Activated CD4-positive, CD25-positive, alpha-beta regulatory T cell treated with anti-CD3 and anti-CD28 coated beads, Interleukin-2, amount 50 U/mL, for 24 hours (primary cell): ENCODE data around the gene COL20A1.
A peak's percentile ranks its signal among the peaks of the same experiment; 100 is the strongest.

Source experiments
- ATAC-seq, 2 donors: fragments of 150-1000 bp; cut with Tn5 transposase; one replicate each; pipeline ENCODE4 v1.10.0; 2021; ENCODE audit warnings: mild to moderate bottlenecking in 1 of 2, moderate library complexity in 1 of 2

Gene COL20A1

DNA sequence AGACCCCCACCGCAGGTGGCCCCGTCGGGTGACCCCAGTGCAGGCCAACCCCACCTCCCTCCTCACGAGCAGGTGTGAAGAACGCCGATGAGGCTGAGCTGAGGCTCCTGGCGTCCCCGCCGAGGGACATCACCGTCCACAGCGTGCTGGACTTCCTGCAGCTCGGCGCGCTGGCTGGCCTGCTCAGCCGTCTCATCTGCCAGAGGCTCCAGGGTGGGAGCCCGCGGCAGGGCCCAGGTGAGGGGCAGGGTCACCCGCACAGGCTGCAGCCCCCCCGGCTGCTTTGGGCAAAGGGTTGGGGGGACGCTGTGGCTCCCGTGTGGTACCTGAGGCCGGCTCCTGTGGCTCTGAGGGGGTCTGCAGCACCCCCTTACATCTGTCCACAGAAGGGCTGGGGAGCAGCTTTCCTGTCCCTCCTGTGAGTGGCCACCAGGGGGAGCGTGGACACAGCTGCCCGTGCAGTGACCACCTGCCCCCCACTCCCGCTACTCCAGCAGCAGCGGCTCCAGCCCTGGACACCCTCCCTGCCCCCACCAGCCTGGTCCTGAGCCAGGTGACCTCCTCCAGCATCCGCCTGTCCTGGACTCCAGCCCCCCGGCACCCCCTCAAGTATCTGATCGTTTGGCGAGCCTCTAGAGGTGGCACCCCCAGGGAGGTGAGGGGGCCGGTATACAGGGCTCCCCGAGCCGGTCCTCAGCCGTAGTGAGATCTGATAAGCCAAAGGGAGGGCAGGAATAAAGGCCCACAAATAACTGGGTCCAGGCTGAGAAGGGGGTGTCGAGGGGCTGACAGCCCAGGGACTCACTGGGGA lies 16.5 kb downstream of the COL20A1 start:
- peak in 1 of 2 donors; percentile 31 for ATAC-seq

GRCh38 chr20:63310265-63310991 lies 17.4 kb downstream of the COL20A1 start:
- ATAC-seq, result no peak

DNA sequence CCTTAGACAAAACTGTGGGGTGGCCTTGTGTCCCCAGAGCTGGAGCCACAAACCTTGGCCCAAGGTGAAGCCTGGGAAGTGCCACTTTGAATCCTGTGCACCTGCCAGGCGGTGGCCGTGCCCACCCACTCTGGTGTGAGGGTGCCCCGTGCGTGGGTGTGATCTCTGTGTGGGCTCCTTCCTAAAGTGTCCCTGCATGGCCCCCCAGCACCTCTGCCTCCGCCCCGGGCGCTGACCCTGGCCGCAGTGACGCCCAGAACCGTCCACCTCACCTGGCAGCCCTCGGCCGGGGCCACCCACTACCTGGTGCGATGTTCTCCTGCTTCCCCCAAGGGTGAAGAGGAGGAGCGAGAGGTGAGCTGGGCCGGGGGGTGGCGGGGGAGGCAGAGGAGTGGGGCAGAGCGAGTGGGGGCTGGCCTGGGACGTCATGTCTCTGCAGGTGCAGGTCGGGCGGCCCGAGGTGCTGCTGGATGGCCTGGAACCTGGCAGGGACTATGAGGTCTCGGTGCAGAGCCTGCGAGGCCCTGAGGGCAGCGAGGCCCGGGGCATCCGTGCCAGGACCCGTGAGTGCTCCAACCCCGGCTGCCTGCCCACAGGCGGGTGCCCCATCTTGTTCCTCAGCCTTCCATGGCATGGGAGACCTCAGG lies 18.3 kb downstream of the COL20A1 start:
- no peak for ATAC-seq

GRCh38 chr20:63311833-63312243 lies 18.9 kb downstream of the COL20A1 start:
- no peak for ATAC-seq

GRCh38 chr20:63312273-63312672 lies 19.3 kb downstream of the COL20A1 start:
- no peak for ATAC-seq

GRCh38 chr20:63312690-63313348 lies 19.8 kb downstream of the COL20A1 start:
- ATAC-seq, result no peak

DNA sequence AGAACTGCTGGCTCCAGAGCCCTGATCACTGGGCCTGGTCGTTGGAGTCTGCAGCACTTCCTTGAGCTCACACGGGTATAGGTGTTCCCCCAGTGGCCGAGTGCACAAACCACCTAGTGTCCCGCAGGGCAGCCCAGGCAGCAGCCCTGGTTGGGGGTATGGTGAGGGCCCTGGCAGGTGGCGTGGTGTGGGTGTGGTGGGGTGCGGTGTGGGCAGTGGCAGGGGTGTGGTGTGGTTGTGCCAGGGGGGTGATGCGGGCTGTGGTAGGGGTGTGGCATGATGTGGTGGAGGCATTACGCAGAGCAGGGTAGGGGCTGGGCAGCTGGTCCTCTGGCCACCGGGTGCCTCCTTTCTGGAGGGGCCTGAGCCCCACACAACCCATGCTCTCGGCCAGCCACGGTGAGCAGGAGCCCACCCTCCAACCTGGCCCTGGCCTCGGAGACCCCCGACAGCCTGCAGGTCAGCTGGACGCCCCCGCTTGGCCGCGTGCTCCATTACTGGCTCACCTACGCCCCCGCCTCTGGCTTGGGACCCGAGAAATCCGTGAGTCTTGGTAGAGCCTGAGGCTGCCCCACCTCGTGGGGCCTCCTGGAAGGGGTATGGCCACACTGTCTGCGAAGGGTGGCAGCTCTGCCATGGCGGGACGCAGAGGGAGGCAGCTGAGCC lies 20.5 kb downstream of the COL20A1 start:
- ATAC-seq, result no peak

- no peak for ATAC-seq
Observed at GRCh38 chr20:63314015-63314471, 21.1 kb downstream of the COL20A1 start.

- no peak for ATAC-seq
Observed at GRCh38 chr20:63314566-63315239, 21.7 kb downstream of the COL20A1 start.

- no peak for ATAC-seq
Observed at GRCh38 chr20:63315240-63315689, 22.3 kb downstream of the COL20A1 start.

DNA sequence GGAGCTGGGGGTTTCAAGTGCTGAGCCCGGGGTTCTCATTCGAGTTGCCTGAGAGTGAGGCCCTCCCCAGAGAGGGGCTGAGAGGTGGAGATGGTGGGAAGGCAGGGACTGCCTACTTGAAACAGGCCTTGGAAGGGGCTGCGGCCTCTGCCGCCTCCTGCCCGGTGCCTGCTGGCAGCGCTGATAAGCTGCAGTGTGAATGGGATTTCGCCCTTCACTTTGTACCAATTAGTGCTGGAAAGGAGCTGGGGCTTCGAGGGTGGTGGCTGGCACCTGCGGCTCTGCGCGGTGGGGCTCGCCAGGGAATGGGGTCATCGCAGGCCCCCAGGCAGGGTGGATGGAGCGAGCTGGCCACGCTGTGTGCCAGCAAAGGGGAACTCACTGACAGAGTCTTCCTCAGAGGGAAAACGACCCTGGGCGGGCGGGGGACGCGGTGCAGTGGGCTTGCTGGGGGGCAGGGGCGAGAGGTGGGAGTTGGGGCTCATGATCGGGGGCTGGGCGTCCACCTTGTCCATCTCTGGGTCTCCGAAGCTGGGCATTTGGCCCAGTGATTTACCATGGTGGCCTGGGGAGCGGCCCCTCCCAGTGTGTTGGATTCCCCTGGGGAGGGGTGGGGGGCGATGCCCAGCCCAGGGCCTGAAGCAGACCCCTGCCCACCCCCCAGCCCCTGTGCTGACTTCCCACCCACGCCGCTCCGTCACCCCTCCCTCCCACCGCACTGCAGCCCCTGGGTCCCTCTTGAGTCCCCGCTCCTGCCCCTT lies 22.9 kb downstream of the COL20A1 start:
- no peak for ATAC-seq

- no peak for ATAC-seq
Observed at GRCh38 chr20:63316502-63316921, 23.5 kb downstream of the COL20A1 start.

- ATAC-seq, result no peak
Observed at GRCh38 chr20:63317061-63317460, 24.1 kb downstream of the COL20A1 start.

DNA sequence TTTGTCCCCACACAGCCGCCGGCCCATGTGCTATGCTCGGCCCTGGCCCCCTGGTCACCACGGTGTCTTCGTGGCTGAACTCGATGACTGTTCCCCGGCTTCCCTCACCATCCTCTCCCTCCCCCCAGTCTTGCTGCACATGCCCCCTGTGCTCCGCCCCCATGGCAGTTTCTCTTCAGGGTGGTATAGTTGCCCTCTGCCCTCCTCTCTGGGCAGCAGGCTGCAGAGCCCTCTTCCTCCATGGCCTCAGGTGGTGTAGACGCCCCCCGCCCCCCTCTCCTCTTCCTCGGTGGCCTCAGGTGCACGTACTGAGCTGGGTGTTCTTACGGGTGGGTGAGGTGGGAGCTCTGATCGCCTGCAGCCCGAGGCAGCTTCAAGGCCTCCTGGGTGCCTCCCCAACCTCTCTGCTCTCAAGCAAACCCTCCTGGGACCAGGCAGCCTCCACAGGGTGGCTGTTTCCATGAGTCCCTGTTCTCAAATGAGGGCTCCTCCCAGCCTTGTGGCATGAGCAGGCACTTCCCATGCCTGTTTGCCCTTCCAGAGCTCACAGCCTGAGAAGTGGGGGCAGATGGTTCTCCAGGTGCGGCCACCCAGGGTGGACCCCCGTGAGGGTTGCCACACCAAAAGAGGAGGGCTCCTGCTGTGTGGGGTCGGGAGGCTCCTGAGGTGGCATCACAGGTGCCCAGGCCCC lies 24.8 kb downstream of the COL20A1 start:
- no peak for ATAC-seq

- ATAC-seq, result no peak
Observed at GRCh38 chr20:63318391-63319163, 25.6 kb downstream of the COL20A1 start.

DNA sequence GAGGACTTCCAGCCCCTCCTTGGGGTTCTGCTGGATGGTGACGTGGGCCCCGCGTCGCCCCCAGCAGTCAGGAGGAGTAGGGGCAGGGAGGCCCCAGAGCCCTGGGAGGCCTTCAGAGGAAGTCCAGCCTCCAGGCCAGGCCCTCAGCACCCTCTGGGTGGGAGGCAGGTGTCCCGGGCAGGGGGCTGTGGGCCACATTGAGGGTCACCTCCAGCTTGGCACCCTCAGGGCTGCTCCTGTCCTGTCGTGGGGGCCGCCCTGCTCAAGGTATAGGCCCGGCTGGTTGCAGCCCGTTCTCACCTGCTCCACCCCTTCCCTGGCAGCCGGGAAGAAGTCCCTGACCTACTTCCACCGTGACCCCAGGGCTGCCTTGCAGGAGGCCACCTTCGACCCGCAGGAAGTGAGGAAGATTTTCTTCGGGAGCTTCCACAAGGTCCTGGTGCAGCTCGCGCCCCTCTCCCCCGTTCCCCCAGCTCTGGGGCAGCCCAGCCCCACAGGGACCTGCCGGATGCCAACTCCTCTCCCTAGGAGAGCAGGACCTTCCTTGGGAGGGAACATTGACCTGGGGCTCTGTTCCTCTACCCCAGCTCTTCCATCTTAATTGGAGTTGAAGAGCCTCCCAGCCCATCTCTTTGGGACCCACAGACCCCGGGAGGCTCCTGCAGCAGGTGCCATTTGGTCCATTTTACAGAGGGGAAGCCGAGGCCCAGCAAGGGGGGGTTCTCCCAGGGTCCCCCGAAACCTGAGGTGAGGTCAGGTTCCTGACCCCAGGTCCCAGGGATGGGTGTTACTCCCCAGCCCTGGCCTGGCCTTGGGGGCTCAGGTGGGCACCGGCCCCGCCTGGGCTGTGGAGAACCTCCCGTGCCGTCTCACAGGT lies 26.4 kb downstream of the COL20A1 start:
- ATAC-seq, result no peak

- no peak for ATAC-seq
Observed at GRCh38 chr20:63320041-63320511, 27.1 kb downstream of the COL20A1 start.

DNA sequence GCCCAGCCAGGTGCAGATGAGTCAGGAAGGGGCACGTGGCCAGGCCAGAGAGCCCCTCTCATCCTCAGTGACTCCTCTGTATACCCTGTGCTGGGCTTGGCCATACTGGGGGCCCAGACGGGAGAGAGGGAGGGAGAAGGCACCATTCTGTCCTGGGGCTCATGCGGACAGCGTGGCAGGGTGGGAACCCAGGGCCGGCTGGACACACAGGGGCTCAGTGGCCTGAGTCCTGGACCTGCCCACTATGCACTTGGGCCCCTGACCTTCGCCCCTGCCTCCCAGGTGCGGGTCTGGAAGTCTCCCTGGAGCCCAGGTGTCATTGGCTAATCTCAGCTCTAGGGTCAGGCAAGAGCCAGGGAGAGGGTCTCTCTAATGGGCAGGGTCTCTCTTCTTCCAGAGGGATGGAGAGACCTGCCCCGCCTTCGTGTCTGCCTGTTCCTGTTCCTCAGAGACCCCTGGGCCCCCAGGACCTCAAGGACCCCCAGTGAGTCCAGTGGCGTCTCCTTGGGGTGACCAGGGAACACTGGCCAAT lies 27.7 kb downstream of the COL20A1 start:
- no peak for ATAC-seq
